Aorta (tissue), 5 donors: Measurements from ENCODE around the gene GSDMA. TPM values are rescaled to one million over a fixed set of nuclear protein-coding genes. Genes with fewer than 3 reads are reported as not detected.

Experiments used
- ATAC-seq: fragments of 200-7000 bp; cut with Tn5 transposase; one replicate; pipeline ENCODE4 v1.9.1; 2022; ENCODE audit warnings: moderate library complexity; ENCODE audit not compliant: low FRiP score
- DNase-seq, 2 donors: peaks; one replicate each; pipeline ENCODE4 v3.0.0-alpha.2; 2020
- H3K27ac ChIP-seq, 2 donors: one replicate each; pipeline ENCODE4 v1.5.1; 2013; ENCODE audit warnings: low read length in 2 of 2, mild to moderate bottlenecking in 2 of 2, moderate library complexity in 2 of 2, control low read depth in 1 of 2, inconsistent platforms in 1 of 2, low read depth in 1 of 2
- H3K27me3 ChIP-seq, 2 donors: one replicate each; pipeline ENCODE4 v1.6.1; 2013; ENCODE audit warnings: control low read depth in 1 of 2, low read length in 1 of 2, mild to moderate bottlenecking in 1 of 2, moderate library complexity in 1 of 2; ENCODE audit not compliant: insufficient read depth in 2 of 2, control insufficient read depth in 1 of 2
- H3K36me3 ChIP-seq, 2 donors: one replicate each; pipeline ENCODE4 v1.6.1; 2013; ENCODE audit warnings: control low read depth in 1 of 2, low read length in 1 of 2, mild to moderate bottlenecking in 1 of 2; ENCODE audit not compliant: insufficient read depth in 2 of 2, control insufficient read depth in 1 of 2
- H3K4me1 ChIP-seq, 2 donors: one replicate each; pipeline ENCODE4 v1.6.1; 2013; ENCODE audit warnings: low read length in 2 of 2, control low read depth in 1 of 2, mild to moderate bottlenecking in 1 of 2, moderate library complexity in 1 of 2; ENCODE audit not compliant: insufficient read depth in 2 of 2, control insufficient read depth in 1 of 2
- H3K4me3 ChIP-seq, 2 donors: one replicate each; pipeline ENCODE4 v1.5.1; 2013; ENCODE audit warnings: low read length in 2 of 2, control low read depth in 1 of 2, mild to moderate bottlenecking in 1 of 2
- H3K9me3 ChIP-seq: one replicate; pipeline ENCODE4 v1.6.1; 2013; ENCODE audit warnings: mild to moderate bottlenecking, low read length; ENCODE audit not compliant: control insufficient read depth
- WGBS, 2 donors: extraction: QIAGEN DNeasy Blood & Tissue Kit; methylation state at CpG; one replicate each; pipeline ENCODE4 v1.1.7; 2013; 5-methylcytosine and 5-hydroxymethylcytosine counted together
- intact Hi-C, 2 donors: fragments of 100-400 bp; cut with DNase I; formaldehyde crosslinking; loops; one replicate each; pipeline versions ENCODE4 v1.14.2 to v1.15.0; 2022
- polyA plus RNA-seq, 2 donors: library from polyadenylated mRNA; stranded (reverse); fragments of 200-250 nt; gene quantifications; one replicate each; pipeline ENCODE4 v1.2.3, GENCODE V29; 2013
- total RNA-seq, 2 donors: library from RNA; stranded (reverse); fragmentation: NEBNext Ultra II Directional; extraction: Animal tissue kit (Norgen Biotek cat#: 25700); gene quantifications; one replicate each; pipeline ENCODE4 v1.2.1, GENCODE V29; 2021
- donor health status: healthy with polysubstance abuse.
- donor health status: Bipolar disorder and iron deficiency.
- donor health status: DM: no; HTN: no; CAD: no.
- donor health status: DM: no; HTN: no; CAD: no.
- donor health status: DM: yes; HTN: yes; CAD: no.

The GSDMA gene
- total and polyA plus RNA-seq, 4 donors: 0.28 to 6.2 (median 1.2) TPM; not detected in 1

DNA sequence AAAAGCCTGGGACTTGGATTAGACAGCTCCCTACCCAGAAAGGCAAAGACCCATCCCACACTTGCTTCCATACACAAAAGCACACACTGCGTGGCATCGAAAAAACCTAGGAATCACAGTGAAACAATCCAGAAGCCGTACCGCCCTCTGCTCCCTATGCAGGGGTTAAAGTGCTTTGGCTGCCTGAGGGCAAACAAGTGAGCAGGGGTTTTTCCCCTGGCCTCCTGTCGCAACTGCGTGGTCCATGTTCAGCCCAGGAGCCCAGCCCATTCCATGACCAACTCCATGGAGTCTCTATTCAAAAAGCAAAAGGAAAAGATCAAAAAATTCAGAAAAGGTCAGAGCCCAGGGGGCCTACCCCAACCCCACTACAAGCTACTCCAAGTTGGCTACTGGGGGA lies 40.8 kb upstream of the GSDMA start:
- 92 to 93% methylated on average over 6 of the region's 6 CpGs for WGBS, 2 donors
- intact Hi-C loops: loop anchor here in 1 of 2 donors (5.0 kb wide), 1 partner anchor 40 kb away; the partner anchor contains the start of gene GSDMA
- H3K27ac ChIP-seq: no peak overlapping the region
- H3K36me3 ChIP-seq: peaks cover 0 to 10% of the 10 kb centered on the region in 2 donors
- no peaks in the 10 kb centered on the region for H3K27me3 ChIP-seq
- no peak for ATAC-seq
- no peak overlapping the region for H3K4me3 ChIP-seq
- no peaks in the 10 kb centered on the region for H3K9me3 ChIP-seq
- H3K4me1 ChIP-seq: no peaks in the 10 kb centered on the region
- DNase-seq: no peak

- intact Hi-C loops: loop anchor here in 1 of 2 donors (5.0 kb wide), 1 partner anchor 39 kb away; the partner anchor contains the start of gene GSDMA
These were observed 39.6 kb upstream of the GSDMA start for GRCh38 chr17:39923230-39923629.

DNA sequence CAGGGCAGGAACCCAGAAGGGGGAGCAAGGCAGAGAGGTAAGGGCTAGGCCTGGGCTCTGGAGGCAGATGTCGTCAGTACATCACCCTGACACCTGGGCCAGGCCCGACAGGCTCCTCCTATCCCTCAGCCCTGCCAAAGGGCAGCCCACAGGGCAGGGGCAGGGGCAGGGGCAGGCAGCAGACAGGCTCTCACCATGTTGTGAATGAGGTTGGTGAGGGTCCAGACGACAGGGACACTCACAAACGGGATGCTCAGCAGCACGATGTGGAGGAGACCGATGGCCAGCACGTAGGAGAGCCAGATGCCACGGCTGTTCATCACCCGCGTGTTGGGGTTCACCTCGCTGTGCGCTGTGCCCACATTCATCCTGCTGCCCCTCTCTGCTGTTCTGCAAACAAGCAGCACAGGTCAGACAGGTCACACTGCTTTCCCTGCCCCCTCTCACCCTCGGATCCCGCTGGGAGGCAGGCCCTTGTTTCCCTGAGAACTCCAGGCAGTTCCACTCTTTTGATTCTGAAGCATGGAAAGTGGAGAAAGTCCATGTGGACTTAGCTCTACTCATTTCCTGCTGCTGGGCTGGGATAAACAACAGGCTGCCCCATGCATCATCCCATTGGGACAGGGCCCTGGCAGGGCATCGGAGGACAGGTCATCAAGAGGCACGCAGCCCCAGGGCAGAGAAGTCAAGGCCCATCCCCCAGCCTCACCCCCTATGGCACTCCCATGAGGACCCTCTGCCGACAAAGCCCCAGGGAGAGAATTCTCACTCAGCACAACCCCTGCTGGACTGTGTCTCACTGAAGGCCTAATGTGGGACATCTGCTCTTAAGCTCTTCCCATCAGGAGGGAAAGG lies 38.7 kb upstream of the GSDMA start:
- WGBS, 2 donors: 60 to 61% methylated on average over 17 of the region's 17 CpGs
- Histone ChIP-seq H3K4me1 (peaks cover 3 to 6% of the 10 kb centered on the region in 2 donors), H3K4me3 (no peak overlapping the region), H3K27ac (no peak overlapping the region), H3K9me3 (no peaks in the 10 kb centered on the region), H3K27me3 (no peaks in the 10 kb centered on the region), H3K36me3 (peaks cover 0 to 9% of the 10 kb centered on the region in 2 donors)
- intact Hi-C loops: loop anchor here in 1 of 2 donors (5.0 kb wide), 1 partner anchor 38 kb away; the partner anchor contains the start of gene GSDMA
- DNase-seq: peak in 1 of 2 donors; percentile 27
- ATAC-seq: no peak

More at GRCh38 chr17:39923230-39923629, 39.6 kb upstream of the GSDMA start:
- Histone ChIP-seq H3K4me3 (no peak overlapping the region), H3K9me3 (no peaks in the 10 kb centered on the region), H3K27me3 (no peaks in the 10 kb centered on the region), H3K27ac (no peak overlapping the region), H3K36me3 (peaks cover 0 to 10% of the 10 kb centered on the region in 2 donors), H3K4me1 (peaks cover 0 to under 1% of the 10 kb centered on the region in 2 donors)
- DNase-seq (no peak), ATAC-seq (no peak)
- 84 to 89% methylated on average over 6 of the region's 6 CpGs for WGBS, 2 donors

DNA sequence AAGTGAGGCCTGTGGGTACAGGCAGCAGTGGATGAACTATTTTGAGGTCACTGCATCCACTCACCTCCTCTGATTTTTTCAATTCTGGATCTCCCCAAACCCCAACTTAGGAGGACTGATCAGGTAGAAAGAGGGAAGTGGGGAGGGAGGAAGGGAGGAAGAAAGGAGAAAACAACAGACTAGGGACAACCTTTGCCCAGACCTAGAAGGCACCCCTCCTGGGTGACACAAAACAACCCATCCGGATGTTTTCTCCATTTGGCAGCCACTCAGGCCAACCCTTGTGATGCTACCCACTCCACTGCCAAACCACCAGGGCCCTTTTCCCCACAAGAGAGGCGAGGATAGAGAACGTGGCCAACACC lies 38.1 kb upstream of the GSDMA start:
- Histone ChIP-seq H3K9me3 (no peaks in the 10 kb centered on the region), H3K4me1 (peaks cover 3 to 6% of the 10 kb centered on the region in 2 donors), H3K36me3 (peaks cover 0 to 8% of the 10 kb centered on the region in 2 donors), H3K4me3 (no peak overlapping the region), H3K27me3 (no peaks in the 10 kb centered on the region), H3K27ac (no peak overlapping the region)
- DNase-seq: no peak
- 68 to 74% methylated on average over 3 of the region's 3 CpGs for WGBS, 2 donors
- intact Hi-C loops: loop anchor here (5.0 kb wide), 2 partner anchors 38 to 53 kb away; partner anchors contain the start of gene GSDMA (in 1 of the 2)
- no peak for ATAC-seq

DNA sequence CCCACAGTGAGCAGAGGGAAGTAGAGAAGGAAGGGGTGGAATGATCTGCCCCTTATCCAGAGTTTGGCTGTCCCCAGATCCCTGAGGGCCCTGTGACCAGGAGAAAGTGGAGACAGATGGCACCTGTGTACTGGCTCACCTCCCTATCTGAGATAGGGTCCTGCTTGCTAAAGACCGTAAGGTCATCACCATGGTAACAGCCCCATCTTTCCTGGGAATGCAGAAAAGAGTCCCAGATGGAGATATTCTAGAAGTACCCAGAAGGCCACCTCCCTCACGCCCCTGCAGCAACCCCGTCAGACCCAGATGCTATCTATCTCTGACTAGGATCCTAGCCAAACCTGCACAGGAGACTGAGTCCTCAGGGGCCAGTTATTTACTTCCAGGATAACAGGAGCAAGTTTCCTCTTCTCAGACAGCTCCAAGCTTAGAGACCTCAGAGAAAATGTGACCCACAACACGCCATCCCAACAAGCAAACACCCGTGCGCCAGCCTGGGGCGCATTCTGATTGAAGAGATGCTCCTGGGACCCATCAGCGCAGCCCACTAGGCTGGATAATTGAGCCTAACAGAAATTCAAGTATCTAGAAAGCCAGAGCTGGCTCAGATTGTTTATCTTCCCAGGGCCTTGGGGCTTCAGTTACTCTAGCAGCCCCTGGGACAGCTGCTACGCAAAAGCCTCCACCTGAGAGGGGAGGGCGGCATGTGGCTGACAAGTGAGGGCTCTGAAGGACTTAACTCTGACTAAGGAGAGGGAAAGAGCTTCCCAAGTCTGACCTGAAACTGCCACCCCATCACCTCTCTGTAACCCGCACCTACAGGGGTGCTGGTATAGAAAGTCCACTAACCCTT lies 37.3 kb upstream of the GSDMA start:
- Histone ChIP-seq H3K27me3 (no peaks in the 10 kb centered on the region), H3K27ac (no peak overlapping the region), H3K9me3 (no peaks in the 10 kb centered on the region), H3K36me3 (peaks cover 0 to 8% of the 10 kb centered on the region in 2 donors), H3K4me3 (no peak overlapping the region), H3K4me1 (peaks cover 3 to 6% of the 10 kb centered on the region in 2 donors)
- WGBS, 2 donors: 86 to 88% methylated on average over 11 of the region's 11 CpGs
- ATAC-seq (no peak), DNase-seq (no peak)
- intact Hi-C loops: loop anchor here in 1 of 2 donors (5.0 kb wide), 1 partner anchor 52 kb away; no protein-coding TSS in a partner anchor

- H3K4me1 ChIP-seq: peaks cover 3 to 6% of the 10 kb centered on the region in 2 donors
- no peaks in the 10 kb centered on the region for H3K9me3 ChIP-seq
- no peak for ATAC-seq
- no peaks in the 10 kb centered on the region for H3K27me3 ChIP-seq
- 24 to 42% methylated on average over 4 of the region's 4 CpGs for WGBS, 2 donors
- DNase-seq: no peak
- no peak overlapping the region for H3K27ac ChIP-seq
- peak overlapping the region in 1 of 2 donors; percentile 76 for H3K4me3 ChIP-seq
- peaks cover 0 to 8% of the 10 kb centered on the region in 2 donors for H3K36me3 ChIP-seq
- intact Hi-C loops: loop anchor here in 1 of 2 donors (5.0 kb wide), 1 partner anchor 51 kb away; no protein-coding TSS in a partner anchor
These were observed 36.6 kb upstream of the GSDMA start for GRCh38 chr17:39926135-39926587.

GRCh38 chr17:39926588-39927100 lies 36.2 kb upstream of the GSDMA start:
- Histone ChIP-seq H3K9me3 (no peaks in the 10 kb centered on the region), H3K27me3 (no peaks in the 10 kb centered on the region), H3K27ac (no peak overlapping the region), H3K4me3 (peak overlapping the region; percentile 76 to 97), H3K4me1 (peaks cover 3 to 6% of the 10 kb centered on the region in 2 donors), H3K36me3 (peaks cover 0 to 8% of the 10 kb centered on the region in 2 donors)
- intact Hi-C loops: loop anchor here in 1 of 2 donors (5.0 kb wide), 1 partner anchor 51 kb away; no protein-coding TSS in a partner anchor
- ATAC-seq: peak; percentile 14
- peak in 1 of 2 donors; percentile 67 for DNase-seq
- WGBS, 2 donors: 0 to 1% methylated on average over 13 to 15 of the region's 15 CpGs
